Lung (tissue), 12 donors: ENCODE results near the gene DGCR2. TPM values are rescaled to one million over a fixed set of nuclear protein-coding genes. Genes with fewer than 3 reads are reported as not detected.

Experiments
- ATAC-seq: fragments of 200-7000 bp; cut with Tn5 transposase; one replicate; pipeline ENCODE4 v1.9.1; 2020; ENCODE audit warnings: moderate number of reproducible peaks; ENCODE audit not compliant: insufficient read depth, low FRiP score
- DNase-seq, 3 donors: peaks; one replicate each; pipeline ENCODE4 v3.0.0-alpha.2; 2013 to 2017
- H3K27ac ChIP-seq, 2 donors: one replicate each; pipeline ENCODE4 v1.5.1; 2013; ENCODE audit warnings: mild to moderate bottlenecking in 2 of 2, moderate library complexity in 2 of 2, control low read depth in 1 of 2, inconsistent platforms in 1 of 2, low read depth in 1 of 2, low read length in 1 of 2
- H3K27me3 ChIP-seq, 3 donors: one replicate each; pipeline ENCODE4 v1.5.1; 2013; ENCODE audit warnings: low read length in 2 of 3; ENCODE audit not compliant: control insufficient read depth in 3 of 3, insufficient read depth in 3 of 3
- H3K36me3 ChIP-seq, 4 donors: one replicate each; pipeline ENCODE4 v1.5.1; 2013; ENCODE audit warnings: low read length in 4 of 4, mild to moderate bottlenecking in 1 of 4, moderate library complexity in 1 of 4; ENCODE audit not compliant: control insufficient read depth in 4 of 4, insufficient read depth in 4 of 4
- H3K4me1 ChIP-seq, 5 donors: one replicate each; pipeline ENCODE4 v1.5.1; 2013; ENCODE audit warnings: low read length in 5 of 5, mild to moderate bottlenecking in 2 of 5, moderate library complexity in 1 of 5; ENCODE audit not compliant: control insufficient read depth in 5 of 5, insufficient read depth in 5 of 5
- H3K4me3 ChIP-seq: one replicate; pipeline ENCODE4 v1.5.1; 2013; ENCODE audit warnings: mild to moderate bottlenecking, control low read depth, moderate library complexity
- H3K9ac ChIP-seq, 2 donors: one replicate each; pipeline ENCODE4 v1.5.1; 2013; ENCODE audit warnings: low read length in 2 of 2, control low read depth in 1 of 2; ENCODE audit not compliant: insufficient read depth in 1 of 2
- H3K9me3 ChIP-seq, 4 donors: one replicate each; pipeline ENCODE4 v1.5.1; 2013; ENCODE audit warnings: low read length in 3 of 4, mild to moderate bottlenecking in 1 of 4, moderate library complexity in 1 of 4; ENCODE audit not compliant: control insufficient read depth in 4 of 4, insufficient read depth in 3 of 4
- WGBS, 2 donors: extraction: QIAGEN DNeasy Blood & Tissue Kit; methylation state at CpG; one replicate each; pipeline ENCODE4 v1.1.7; 2013; 5-methylcytosine and 5-hydroxymethylcytosine counted together
- polyA plus RNA-seq, 2 donors: library from polyadenylated mRNA; stranded (reverse); fragments of 200-250 nt; gene quantifications; one replicate each; pipeline ENCODE4 v1.2.1, GENCODE V29; 2013
- total RNA-seq, 2 donors: library from RNA; depleted of rRNA in 1 of 2; stranded (reverse); fragments of >200 nt in 1 of 2; gene quantifications; one replicate each; pipeline ENCODE4 v1.2.1, GENCODE V29; 2014 to 2021
- TF ChIP-seq, protein P1 (sequence below): IDR thresholded peaks from 2 replicates; pipeline ENCODE4 v1.5.1; 2012; ENCODE audit warnings: mild to moderate bottlenecking; ENCODE audit errors: control extremely low read depth, extremely low read depth
- donor health status: control.
- donor health status: control.
- donor health status: Bipolar disorder and iron deficiency.
- donor health status: healthy.
- donor health status: DM: yes; HTN: yes; CAD: no.

DGCR2 gene
- total and polyA plus RNA-seq, 4 donors: 40.4 to 77.4 (median 50.5) TPM

DNA sequence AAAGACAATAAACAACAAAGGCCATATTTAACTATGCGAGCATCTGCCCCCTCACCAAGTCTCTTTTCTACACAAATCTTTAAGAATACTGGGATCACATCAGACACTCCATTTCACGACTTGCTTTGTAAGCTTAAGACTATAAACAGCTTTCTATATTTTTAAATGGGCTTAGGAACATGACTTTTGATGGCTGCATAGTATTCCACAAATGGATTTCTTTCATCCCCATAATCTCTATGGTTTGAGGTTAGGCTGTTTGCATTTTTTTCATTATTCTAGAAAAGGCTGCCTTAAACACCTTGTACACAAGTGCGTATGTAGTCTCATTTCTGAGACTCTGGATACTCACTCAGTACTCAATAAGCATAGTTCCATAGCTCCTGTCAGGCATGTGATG lies 52.8 kb downstream of the DGCR2 start:
- ATAC-seq: no peak
- H3K9ac ChIP-seq: no peak overlapping the region
- 97 to 98% methylated on average over 3 of the region's 3 CpGs for WGBS, 2 donors
- H3K36me3 ChIP-seq: peaks cover 5 to 44% (median 19%) of the 10 kb centered on the region in 4 donors
- no peaks in the 10 kb centered on the region for H3K27me3 ChIP-seq
- H3K9me3 ChIP-seq: peaks cover 0 to 4% (median 0%) of the 10 kb centered on the region in 4 donors
- H3K4me3 ChIP-seq: no peak overlapping the region
- no peak overlapping the region for H3K27ac ChIP-seq
- peaks cover 0 to 1% (median 0%) of the 10 kb centered on the region in 5 donors for H3K4me1 ChIP-seq
- TF ChIP-seq, protein P1, sequence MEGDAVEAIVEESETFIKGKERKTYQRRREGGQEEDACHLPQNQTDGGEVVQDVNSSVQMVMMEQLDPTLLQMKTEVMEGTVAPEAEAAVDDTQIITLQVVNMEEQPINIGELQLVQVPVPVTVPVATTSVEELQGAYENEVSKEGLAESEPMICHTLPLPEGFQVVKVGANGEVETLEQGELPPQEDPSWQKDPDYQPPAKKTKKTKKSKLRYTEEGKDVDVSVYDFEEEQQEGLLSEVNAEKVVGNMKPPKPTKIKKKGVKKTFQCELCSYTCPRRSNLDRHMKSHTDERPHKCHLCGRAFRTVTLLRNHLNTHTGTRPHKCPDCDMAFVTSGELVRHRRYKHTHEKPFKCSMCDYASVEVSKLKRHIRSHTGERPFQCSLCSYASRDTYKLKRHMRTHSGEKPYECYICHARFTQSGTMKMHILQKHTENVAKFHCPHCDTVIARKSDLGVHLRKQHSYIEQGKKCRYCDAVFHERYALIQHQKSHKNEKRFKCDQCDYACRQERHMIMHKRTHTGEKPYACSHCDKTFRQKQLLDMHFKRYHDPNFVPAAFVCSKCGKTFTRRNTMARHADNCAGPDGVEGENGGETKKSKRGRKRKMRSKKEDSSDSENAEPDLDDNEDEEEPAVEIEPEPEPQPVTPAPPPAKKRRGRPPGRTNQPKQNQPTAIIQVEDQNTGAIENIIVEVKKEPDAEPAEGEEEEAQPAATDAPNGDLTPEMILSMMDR: no peak
- no peak for DNase-seq

DNA sequence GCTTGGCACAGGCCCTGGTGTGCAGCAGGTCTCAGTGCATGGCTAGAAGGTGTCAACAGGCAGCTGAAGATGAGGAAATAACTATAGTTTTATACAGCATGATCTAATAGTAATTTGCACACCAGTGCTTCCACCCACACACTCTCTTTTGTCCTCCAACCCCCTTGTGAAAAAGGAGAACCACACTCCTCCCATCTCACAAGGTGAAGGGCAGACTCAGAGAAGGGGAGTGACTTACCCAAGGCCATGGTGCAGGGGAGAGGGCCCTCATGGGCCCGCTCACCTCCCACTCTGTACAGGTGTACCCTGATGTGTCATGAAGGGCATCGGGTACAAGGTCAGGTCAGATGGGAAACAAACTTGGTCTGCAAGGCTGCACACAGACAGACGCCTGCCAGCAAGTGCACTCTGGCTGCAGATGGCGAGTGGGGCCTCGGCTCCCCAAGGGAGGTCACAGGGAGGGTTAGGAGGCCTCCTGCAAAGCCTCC lies 53.4 kb downstream of the DGCR2 start:
- no peak overlapping the region for H3K4me3 ChIP-seq
- H3K36me3 ChIP-seq: peaks cover 8 to 50% (median 21%) of the 10 kb centered on the region in 4 donors
- peaks cover 0 to 4% (median 0%) of the 10 kb centered on the region in 4 donors for H3K9me3 ChIP-seq
- H3K9ac ChIP-seq: no peak overlapping the region
- DNase-seq (no peak), ATAC-seq (no peak)
- H3K27ac ChIP-seq: no peak overlapping the region
- H3K4me1 ChIP-seq: peaks cover 0 to 1% (median 0%) of the 10 kb centered on the region in 5 donors
- TF ChIP-seq, protein P1: no peak
- 91 to 96% methylated on average over 5 of the region's 5 CpGs for WGBS, 2 donors
- H3K27me3 ChIP-seq: no peaks in the 10 kb centered on the region

DNA sequence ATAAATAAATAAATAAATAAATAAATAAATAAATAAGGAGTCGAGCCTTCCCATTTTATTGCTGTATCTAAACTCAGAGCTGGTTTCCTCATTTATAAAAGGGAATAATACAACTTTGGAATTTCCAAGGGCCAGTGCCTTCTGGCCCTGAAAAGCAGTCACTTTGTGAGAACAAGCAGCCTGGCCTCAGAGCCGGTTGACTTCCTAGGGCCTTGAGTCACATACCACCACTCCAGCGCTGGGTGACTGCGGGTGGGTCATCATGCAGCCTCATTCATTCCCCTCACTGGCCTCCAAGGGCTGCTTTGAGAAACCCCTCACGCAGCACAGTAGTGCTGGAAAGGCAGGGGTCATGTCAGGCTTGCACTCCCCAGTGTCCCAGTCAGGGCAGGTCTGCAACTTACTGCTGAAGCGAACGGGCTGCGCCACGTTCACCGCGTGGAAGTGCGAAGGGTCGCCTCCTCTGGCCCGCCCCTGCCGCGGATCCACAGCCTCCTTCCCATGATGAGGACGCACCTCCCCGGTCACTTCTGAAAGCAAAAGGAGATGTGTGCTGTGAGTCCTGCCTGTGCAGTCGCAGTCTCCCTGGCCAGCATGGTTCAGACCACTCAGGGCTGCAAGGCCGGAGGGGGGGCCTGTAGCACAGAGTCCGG lies 54.4 kb downstream of the DGCR2 start:
- peaks cover 0 to 4% (median 0%) of the 10 kb centered on the region in 4 donors for H3K9me3 ChIP-seq
- H3K27me3 ChIP-seq: no peaks in the 10 kb centered on the region
- H3K9ac ChIP-seq: no peak overlapping the region
- H3K4me1 ChIP-seq: no peaks in the 10 kb centered on the region
- H3K4me3 ChIP-seq: no peak overlapping the region
- peaks cover 10 to 57% (median 25%) of the 10 kb centered on the region in 4 donors for H3K36me3 ChIP-seq
- H3K27ac ChIP-seq: no peak overlapping the region
- 96 to 97% methylated on average over 21 of the region's 21 CpGs for WGBS, 2 donors
- TF ChIP-seq, protein P1: no peak
- DNase-seq (no peak), ATAC-seq (no peak)
